Common myeloid progenitor, CD34-positive (primary cell): ENCODE results near the gene MLPH.
"Not testable (repeated sequence)": the region's sequence is repeated elsewhere in the genome, so short reads cannot be mapped to it uniquely, and the experiment has no call there.

Experiments
- CTCF ChIA-PET: fragments of 350-600 bp; sonication (Branson Sonifier 250); formaldehyde crosslinking; loops from one replicate; lab custom pipeline; 2021; ENCODE audit warnings: antibody characterized with exemption; lab: Charles Lee
- POLR2A ChIA-PET: fragments of 350-600 bp; sonication (Branson Sonifier 250); formaldehyde crosslinking; loops from one replicate; lab custom pipeline; 2021; ENCODE audit warnings: antibody characterized with exemption; lab: Charles Lee
- DNase-seq, 3 donors: peaks; one replicate each; pipeline versions ENCODE4 v3.0.0 to v3.0.0-alpha.2; 2013
- H3K27ac ChIP-seq, 2 experiments: 1 replicate in 1 of 2; 2 replicates in 1 of 2; pipeline ENCODE4 v1.7.0; 2013; ENCODE audit warnings: inconsistent platforms in 2 of 2, low read length in 2 of 2, mild to moderate bottlenecking in 2 of 2, low read depth in 1 of 2, moderate library complexity in 1 of 2; ENCODE audit not compliant: severe bottlenecking in 2 of 2, insufficient read depth in 1 of 2, poor library complexity in 1 of 2
- H3K27me3 ChIP-seq, 5 experiments: replicated peaks in 2 of 5; 1 replicate in 3 of 5; 2 replicates in 2 of 5; pipeline versions ENCODE4 v1.6.1 to v1.7.0; 2013; ENCODE audit warnings: low read length in 4 of 5, mild to moderate bottlenecking in 2 of 5, moderate library complexity in 2 of 5, inconsistent platforms in 1 of 5; ENCODE audit not compliant: insufficient read depth in 5 of 5, control insufficient read depth in 4 of 5
- H3K36me3 ChIP-seq, 4 experiments: 1 replicate in 2 of 4; 2 replicates in 2 of 4; pipeline versions ENCODE4 v1.6.1 to v1.7.0; 2013; ENCODE audit warnings: low read length in 3 of 4, control low read depth in 1 of 4, mild to moderate bottlenecking in 1 of 4; ENCODE audit not compliant: control insufficient read depth in 4 of 4, insufficient read depth in 4 of 4
- H3K4me1 ChIP-seq, 4 experiments: 1 replicate in 3 of 4; 2 replicates in 1 of 4; pipeline versions ENCODE4 v1.6.1 to v1.7.1; 2013; ENCODE audit warnings: low read length in 3 of 4, mild to moderate bottlenecking in 3 of 4, control low read depth in 1 of 4, inconsistent platforms in 1 of 4, moderate library complexity in 1 of 4; ENCODE audit not compliant: control insufficient read depth in 4 of 4, insufficient read depth in 4 of 4; ENCODE audit errors: control extremely low read depth in 1 of 4
- H3K4me3 ChIP-seq, 7 experiments: 1 replicate in 4 of 7; 2 replicates in 3 of 7; pipeline versions ENCODE4 v1.5.1 to v1.7.0; 2013; ENCODE audit warnings: mild to moderate bottlenecking in 7 of 7, low read length in 6 of 7, moderate library complexity in 6 of 7, inconsistent platforms in 2 of 7, low read depth in 2 of 7, control low read depth in 1 of 7; ENCODE audit not compliant: insufficient read depth in 4 of 7, control insufficient read depth in 1 of 7; ENCODE audit errors: extremely low read depth in 1 of 7
- H3K9me3 ChIP-seq, 5 experiments: 1 replicate in 4 of 5; 2 replicates in 1 of 5; pipeline versions ENCODE4 v1.6.1 to v1.7.1; 2013; ENCODE audit warnings: low read length in 4 of 5, mild to moderate bottlenecking in 2 of 5, inconsistent platforms in 1 of 5, low read depth in 1 of 5, moderate library complexity in 1 of 5; ENCODE audit not compliant: control insufficient read depth in 4 of 5, insufficient read depth in 2 of 5; ENCODE audit errors: control extremely low read depth in 1 of 5
- WGBS: methylation state at CpG from one replicate; pipeline ENCODE4 v1.1.5; 2013; ENCODE audit not compliant: insufficient coverage; 5-methylcytosine and 5-hydroxymethylcytosine counted together

MLPH gene

DNA sequence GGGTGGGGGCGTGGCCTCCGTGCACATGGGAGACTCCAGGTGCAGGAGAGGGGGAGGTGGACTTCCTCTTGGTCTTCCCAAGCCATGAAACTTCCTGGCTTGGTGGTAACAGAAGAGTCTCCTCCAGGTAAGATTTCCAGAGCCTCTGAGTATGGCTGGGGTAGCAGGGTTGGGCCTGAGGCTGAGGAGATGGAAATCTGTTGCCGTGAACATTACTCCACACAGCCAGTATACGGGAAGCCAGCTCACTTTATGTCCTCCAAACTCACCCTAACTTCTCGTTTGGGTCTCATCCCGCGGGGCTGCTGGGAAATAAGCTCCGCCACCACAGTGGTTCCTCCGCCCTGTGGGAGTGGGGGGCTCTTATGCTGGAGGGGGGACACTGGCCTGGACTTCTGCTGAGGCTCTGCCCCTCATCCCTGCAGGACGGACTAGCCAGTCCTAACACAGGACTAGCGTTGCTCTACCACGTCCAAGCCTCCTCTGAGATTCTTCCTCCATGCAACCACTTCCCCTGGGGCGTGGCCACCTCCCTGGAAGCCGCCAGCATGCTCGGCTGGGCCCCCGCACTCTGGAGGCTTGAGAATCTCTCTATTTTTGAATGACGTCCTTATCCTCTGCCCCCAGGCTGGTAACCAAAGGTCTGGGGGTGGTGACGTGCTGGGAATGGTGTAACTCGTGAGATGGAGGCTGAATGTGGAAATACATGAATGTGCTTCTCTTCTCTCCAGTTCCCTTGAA, 104.3 kb downstream of the MLPH start:
- peaks cover 2 to 11% (median 8%) of the 10 kb centered on the region in 4 experiments for H3K4me1 ChIP-seq
- ChIA-PET POLR2A (no interaction called here), CTCF (interaction anchor here (0.7 to 3.4 kb wide), 5 partner anchors 9 to 81 kb away, joined by 3 to 21 read pairs (median 5); no protein-coding TSS in a partner anchor)
- peak overlapping the region in 1 of 7 experiments; percentile 26 for H3K4me3 ChIP-seq
- H3K27ac ChIP-seq, result no peak overlapping the region
- peak in 2 of 3 donors; percentile 61 to 72 for DNase-seq
- H3K9me3 ChIP-seq, result peaks cover 0 to 3% (median 0%) of the 10 kb centered on the region in 5 experiments
- no peaks in the 10 kb centered on the region for H3K27me3 ChIP-seq
- WGBS, result 26% methylated on average over 14 of the region's 19 CpGs
- H3K36me3 ChIP-seq, result no peaks in the 10 kb centered on the region

DNA sequence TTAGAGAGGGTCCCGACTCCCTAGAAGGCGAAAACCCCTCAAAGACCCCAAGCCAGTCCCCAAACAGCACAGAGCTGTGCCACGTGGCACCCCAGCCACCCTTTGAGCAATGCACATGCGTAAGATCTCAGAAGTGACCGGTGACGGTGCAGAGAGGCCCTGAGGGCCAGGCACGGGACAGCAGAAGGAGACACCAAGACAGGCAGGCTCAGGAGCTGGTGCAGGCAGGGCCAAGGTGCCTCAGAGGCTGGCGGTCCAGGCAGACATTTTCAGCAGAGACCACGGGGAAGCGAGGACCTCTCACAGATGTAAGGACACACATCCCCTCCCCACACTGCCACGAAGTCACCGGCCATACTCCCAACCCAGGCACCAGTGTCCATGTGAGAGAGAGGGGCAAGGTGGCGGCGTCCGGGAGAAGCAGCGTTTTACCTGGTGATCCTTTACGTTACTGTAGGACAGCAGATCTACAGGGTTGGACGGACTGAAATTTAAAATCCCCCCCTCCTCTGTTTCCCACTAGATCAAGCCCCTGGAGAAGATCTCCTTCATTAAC, 105.5 kb downstream of the MLPH start:
- POLR2A ChIA-PET, result interaction anchor here (0.9 kb wide), 1 partner anchor 11 kb away, joined by 5 read pairs; no protein-coding TSS in a partner anchor
- Histone ChIP-seq H3K27ac (no peak overlapping the region), H3K9me3 (peaks cover 0 to 3% (median 0%) of the 10 kb centered on the region in 5 experiments), H3K4me3 (no peak overlapping the region), H3K4me1 (peaks cover 2 to 22% (median 8%) of the 10 kb centered on the region in 4 experiments), H3K27me3 (no peaks in the 10 kb centered on the region), H3K36me3 (no peaks in the 10 kb centered on the region)
- 95% methylated on average over 11 of the region's 18 CpGs for WGBS
- DNase-seq, result no peak
- CTCF ChIA-PET, result interaction anchor here (0.6 to 3.4 kb wide), 4 partner anchors 8 to 79 kb away, joined by 3 to 21 read pairs (median 8); no protein-coding TSS in a partner anchor

DNA sequence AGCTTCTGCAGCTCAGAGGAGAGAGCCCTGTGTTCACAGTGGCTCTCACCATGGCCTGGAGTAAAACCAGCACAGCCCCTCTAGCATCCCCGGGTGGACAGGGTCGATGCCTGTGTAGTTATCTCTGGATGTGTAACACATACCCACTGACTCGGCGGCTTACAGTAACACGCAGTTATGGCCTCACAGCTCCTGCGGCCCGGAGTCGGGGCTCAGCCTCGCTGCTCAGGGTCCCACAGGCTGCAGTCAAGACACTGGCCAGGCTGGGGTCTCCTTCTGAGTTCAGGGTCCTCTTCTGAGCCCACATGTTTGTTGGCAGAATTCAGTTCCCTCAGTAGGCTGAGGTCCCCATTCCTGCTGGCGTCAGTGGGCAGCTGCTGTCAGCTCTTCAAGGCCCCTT, 106.0 kb downstream of the MLPH start:
- H3K4me1 ChIP-seq, result peaks cover 2 to 23% (median 8%) of the 10 kb centered on the region in 4 experiments
- H3K27me3 ChIP-seq, result no peaks in the 10 kb centered on the region
- H3K36me3 ChIP-seq, result no peaks in the 10 kb centered on the region
- POLR2A ChIA-PET, result interaction anchor here (0.9 kb wide), 1 partner anchor 11 kb away, joined by 5 read pairs; no protein-coding TSS in a partner anchor
- CTCF ChIA-PET, result interaction anchor here (2.8 to 3.4 kb wide), 2 partner anchors 9 to 11 kb away, joined by 11 to 21 read pairs; no protein-coding TSS in a partner anchor
- H3K4me3 ChIP-seq, result no peak overlapping the region
- peaks cover 0 to 1% (median 0%) of the 10 kb centered on the region in 5 experiments for H3K9me3 ChIP-seq
- DNase-seq, result no peak
- WGBS, result 100% methylated on average over 10 of the region's 10 CpGs
- H3K27ac ChIP-seq, result no peak overlapping the region

DNA sequence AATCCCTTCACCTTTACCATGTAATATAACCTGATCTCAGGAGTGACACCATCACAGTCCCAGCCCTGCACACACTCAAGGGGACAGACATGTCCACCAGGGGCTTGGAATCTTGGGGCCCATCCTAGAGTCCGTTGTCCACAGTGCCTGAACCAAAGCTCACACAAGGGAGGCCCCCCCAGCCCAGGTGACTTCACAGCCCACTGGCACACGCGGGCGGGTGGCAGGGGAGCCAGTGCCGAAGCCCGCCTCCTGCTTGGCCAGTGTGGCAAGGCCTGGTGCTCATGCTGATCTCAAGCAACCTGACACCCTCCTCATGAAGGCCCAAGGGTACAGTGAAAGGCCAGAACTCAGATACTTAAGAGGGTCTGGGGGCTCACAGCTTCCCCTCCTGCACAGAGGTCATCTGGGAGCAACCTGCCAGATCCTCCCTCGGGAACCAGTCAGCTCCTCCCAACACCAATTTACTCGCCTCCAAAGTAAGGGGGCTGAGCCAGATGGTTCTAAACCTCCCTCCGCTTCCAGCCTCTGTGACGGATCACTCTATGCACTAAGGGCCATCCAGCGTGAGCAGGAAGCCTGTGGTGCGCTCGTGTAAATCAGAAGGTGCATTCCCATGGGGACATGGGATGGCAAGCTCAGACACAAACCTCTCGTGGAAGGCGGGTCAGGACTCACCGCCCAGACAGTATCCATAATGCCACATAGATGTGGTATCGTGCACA, 106.7 kb downstream of the MLPH start:
- ChIA-PET CTCF (interaction anchor here (2.8 to 3.4 kb wide), 2 partner anchors 9 to 12 kb away, joined by 11 to 21 read pairs; no protein-coding TSS in a partner anchor), POLR2A (no interaction called here)
- WGBS, result 96% methylated on average over 15 of the region's 17 CpGs
- no peaks in the 10 kb centered on the region for H3K36me3 ChIP-seq
- no peak for DNase-seq
- H3K4me3 ChIP-seq, result no peak overlapping the region
- H3K27ac ChIP-seq, result no peak overlapping the region
- H3K27me3 ChIP-seq, result no peaks in the 10 kb centered on the region
- peaks cover 2 to 23% (median 8%) of the 10 kb centered on the region in 4 experiments for H3K4me1 ChIP-seq
- H3K9me3 ChIP-seq, result no peaks in the 10 kb centered on the region

DNA sequence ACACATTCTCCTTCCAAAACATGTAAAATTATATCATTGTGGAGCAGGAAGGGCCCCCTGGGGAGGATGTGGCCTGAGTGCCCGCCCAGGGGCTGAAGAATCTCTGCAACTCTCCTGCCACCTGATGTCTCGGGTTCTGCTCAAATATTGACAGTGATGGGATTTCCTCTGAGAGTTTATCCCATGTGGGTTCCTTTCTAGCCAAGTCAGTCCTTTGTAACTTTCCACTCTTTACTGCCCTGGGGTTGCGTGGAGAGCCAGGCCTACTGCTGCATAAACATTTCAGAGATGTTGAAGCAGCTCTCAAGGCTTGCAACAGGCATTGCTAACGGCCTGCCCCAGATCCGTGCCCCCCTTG, 107.4 kb downstream of the MLPH start:
- no peaks in the 10 kb centered on the region for H3K27me3 ChIP-seq
- ChIA-PET POLR2A (no interaction called here), CTCF (interaction anchor here (2.8 to 3.4 kb wide), 2 partner anchors 8 to 12 kb away, joined by 11 to 21 read pairs; no protein-coding TSS in a partner anchor)
- DNase-seq, result no peak
- peaks cover 2 to 23% (median 8%) of the 10 kb centered on the region in 4 experiments for H3K4me1 ChIP-seq
- no peak overlapping the region for H3K4me3 ChIP-seq
- 76% methylated on average over 5 of the region's 5 CpGs for WGBS
- no peak overlapping the region for H3K27ac ChIP-seq
- H3K36me3 ChIP-seq, result no peaks in the 10 kb centered on the region
- no peaks in the 10 kb centered on the region for H3K9me3 ChIP-seq

DNA sequence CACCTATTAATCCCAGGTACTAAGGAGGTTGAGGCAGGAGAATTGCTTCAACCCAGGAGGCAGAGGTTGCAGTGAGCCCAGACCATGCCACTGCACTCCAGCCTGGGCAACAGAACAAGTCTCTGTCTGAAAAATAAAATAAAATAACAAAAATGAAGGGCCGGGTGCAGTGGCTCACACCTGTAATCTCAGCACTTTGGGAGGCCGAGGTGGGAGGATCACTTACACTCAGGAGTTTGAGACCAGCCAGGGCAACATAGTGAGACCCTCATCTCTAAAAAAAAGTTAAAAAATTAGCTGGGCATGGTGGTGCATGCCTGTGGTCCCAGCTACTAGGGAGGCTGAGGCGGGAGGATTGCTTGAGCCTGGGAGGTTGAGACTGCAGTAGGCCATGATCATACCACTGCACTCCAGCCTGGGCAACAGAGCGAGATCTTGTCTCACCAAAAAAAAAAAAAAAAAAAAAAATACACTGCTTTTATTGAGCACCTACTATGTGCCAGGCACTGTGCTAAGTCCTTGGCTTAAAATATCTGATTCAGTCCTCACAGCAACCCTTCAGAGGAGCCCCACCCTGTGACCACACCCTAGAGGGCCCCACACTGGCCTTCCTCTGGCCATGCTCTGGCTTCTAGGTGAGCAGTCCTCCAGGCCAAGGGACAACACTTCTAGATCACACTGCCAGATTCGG, 108.9 kb downstream of the MLPH start:
- peaks cover 2 to 21% (median 8%) of the 10 kb centered on the region in 4 experiments for H3K4me1 ChIP-seq
- DNase-seq, H3K9me3 ChIP-seq, H3K4me3 ChIP-seq, H3K36me3 ChIP-seq, H3K27me3 ChIP-seq, H3K27ac ChIP-seq, POLR2A ChIA-PET: not testable (repeated sequence)
- 100% methylated on average over 1 of the region's 5 CpGs for WGBS
- CTCF ChIA-PET, result interaction anchor here (1.4 kb wide), 1 partner anchor 11 kb away, joined by 3 read pairs; no protein-coding TSS in a partner anchor
